ENCODE data around the gene IGF2R. TPM values are rescaled to one million over a fixed set of nuclear protein-coding genes. Genes with fewer than 3 reads are reported as not detected.

The IGF2R gene
- total RNA-seq, 2 donors from 2014 or later: 50.8 TPM

GRCh38 chr6:159988983-159989454 lies 20.1 kb downstream of the IGF2R start:
- Histone ChIP-seq H3K27me3 (no peaks in the 10 kb centered on the region), H3K9me3 (no peaks in the 10 kb centered on the region), H3K36me3 (replicated peaks in 1 of 2; ENCODE audit: insufficient read depth in 1 of 2, low read depth in 2 of 2) (no peaks in the 10 kb centered on the region), H3K27ac (no peak overlapping the region), H3K4me1 (peaks cover 55% of the 10 kb centered on the region), H3K4me3 (no peak overlapping the region)
- TF ChIP-seq CTCF (IDR thresholded peaks at IDR 0.05): no peak
- TF ChIP-seq POLR2A (IDR thresholded peaks at IDR 0.05): no peak
- no peak for DNase-seq
- ATAC-seq: no peak
- WGBS, 2 donors: 56 to 95% methylated on average over 6 to 7 of the region's 7 CpGs
- intact Hi-C loops (cut with DNase I): loop anchor here (10.0 kb wide), 1 partner anchor 46 kb away; no protein-coding TSS in a partner anchor

GRCh38 chr6:159989492-159990480 lies 20.9 kb downstream of the IGF2R start:
- no peaks in the 10 kb centered on the region for H3K9me3 ChIP-seq
- H3K27ac ChIP-seq: no peak overlapping the region
- H3K36me3 ChIP-seq (replicated peaks in 1 of 2; ENCODE audit: insufficient read depth in 1 of 2, low read depth in 2 of 2): no peaks in the 10 kb centered on the region
- H3K4me1 ChIP-seq: peaks cover 49% of the 10 kb centered on the region
- H3K27me3 ChIP-seq: no peaks in the 10 kb centered on the region
- TF ChIP-seq POLR2A (IDR thresholded peaks at IDR 0.05): no peak
- 71 to 76% methylated on average over 10 of the region's 10 CpGs for WGBS, 2 donors
- intact Hi-C loops (cut with DNase I): loop anchor here (10.0 kb wide), 1 partner anchor 45 kb away; no protein-coding TSS in a partner anchor
- no peak for ATAC-seq
- DNase-seq: no peak
- H3K4me3 ChIP-seq: no peak overlapping the region

- 95 to 100% methylated on average over 1 of the region's 1 CpG for WGBS, 2 donors
- no peak for ATAC-seq
- intact Hi-C loops (cut with DNase I): no loop called here
- no peak overlapping the region for H3K4me3 ChIP-seq
- no peak for DNase-seq
- no peaks in the 10 kb centered on the region for H3K9me3 ChIP-seq
- H3K27me3 ChIP-seq: no peaks in the 10 kb centered on the region
- no peaks in the 10 kb centered on the region for H3K36me3 ChIP-seq (replicated peaks in 1 of 2; ENCODE audit: insufficient read depth in 1 of 2, low read depth in 2 of 2)
- H3K4me1 ChIP-seq: peaks cover 27% of the 10 kb centered on the region
- no peak overlapping the region for H3K27ac ChIP-seq
- TF ChIP-seq POLR2A (IDR thresholded peaks at IDR 0.05) (no peak), CTCF (IDR thresholded peaks at IDR 0.05) (no peak)
These were observed 23.5 kb downstream of the IGF2R start for GRCh38 chr6:159992366-159992765.

GRCh38 chr6:159995405-159995804 lies 26.5 kb downstream of the IGF2R start:
- Histone ChIP-seq H3K27ac (no peak overlapping the region), H3K4me3 (no peak overlapping the region), H3K4me1 (no peaks in the 10 kb centered on the region), H3K27me3 (no peaks in the 10 kb centered on the region), H3K36me3 (replicated peaks in 1 of 2; ENCODE audit: insufficient read depth in 1 of 2, low read depth in 2 of 2) (no peaks in the 10 kb centered on the region), H3K9me3 (no peaks in the 10 kb centered on the region)
- ATAC-seq (no peak), DNase-seq (no peak)
- TF ChIP-seq CTCF (IDR thresholded peaks at IDR 0.05) (no peak), POLR2A (IDR thresholded peaks at IDR 0.05) (no peak)
- intact Hi-C loops (cut with DNase I): no loop called here
- WGBS, 2 donors: 97 to 100% methylated on average over 2 of the region's 2 CpGs

GRCh38 chr6:159996087-159996622 lies 27.3 kb downstream of the IGF2R start:
- intact Hi-C loops (cut with DNase I): no loop called here
- Histone ChIP-seq H3K4me3 (no peak overlapping the region), H3K36me3 (replicated peaks in 1 of 2; ENCODE audit: insufficient read depth in 1 of 2, low read depth in 2 of 2) (no peaks in the 10 kb centered on the region), H3K4me1 (no peaks in the 10 kb centered on the region), H3K9me3 (no peaks in the 10 kb centered on the region), H3K27me3 (no peaks in the 10 kb centered on the region), H3K27ac (no peak overlapping the region)
- no peak for ATAC-seq
- 87 to 91% methylated on average over 5 of the region's 5 CpGs for WGBS, 2 donors
- DNase-seq: no peak
- TF ChIP-seq POLR2A (IDR thresholded peaks at IDR 0.05) (no peak), CTCF (IDR thresholded peaks at IDR 0.05) (no peak)
